Stimulated activated CD4-positive, alpha-beta T cell treated with anti-CD3 and anti-CD28 coated beads, TNF-alpha, amount 100 ng/mL, for 1 hour (primary cell): ENCODE results near the gene C5orf22.
"Not testable (repeated sequence)": the region's sequence is repeated elsewhere in the genome, so short reads cannot be mapped to it uniquely, and the experiment has no call there.

ENCODE experiments used
- DNase-seq, 3 donors: peaks; one replicate each; pipeline ENCODE4 v3.0.0-alpha.2; 2020; ENCODE audit warnings: low read depth in 3 of 3, low spot score in 1 of 3

C5orf22 gene

DNA sequence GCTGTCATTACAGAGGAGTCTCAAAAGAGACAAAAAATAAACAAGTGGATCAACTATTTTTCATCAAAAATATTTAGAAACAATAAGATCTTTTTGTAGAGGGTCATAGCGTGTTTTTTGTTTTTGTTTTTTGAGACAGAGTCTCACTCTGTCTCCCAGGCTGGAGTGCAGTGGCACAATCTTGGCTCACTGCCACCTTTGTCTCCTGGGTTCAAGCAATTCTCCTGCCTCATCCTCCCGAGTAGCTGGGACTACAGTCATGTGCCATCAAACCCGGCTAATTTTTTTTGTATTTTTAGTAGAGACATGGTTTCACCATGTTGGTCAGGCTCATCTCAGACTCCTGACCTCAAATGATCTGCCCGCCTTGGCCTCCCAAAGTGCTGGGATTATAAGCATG, 70.2 kb downstream of the C5orf22 start:
- not testable (repeated sequence) for DNase-seq

DNA sequence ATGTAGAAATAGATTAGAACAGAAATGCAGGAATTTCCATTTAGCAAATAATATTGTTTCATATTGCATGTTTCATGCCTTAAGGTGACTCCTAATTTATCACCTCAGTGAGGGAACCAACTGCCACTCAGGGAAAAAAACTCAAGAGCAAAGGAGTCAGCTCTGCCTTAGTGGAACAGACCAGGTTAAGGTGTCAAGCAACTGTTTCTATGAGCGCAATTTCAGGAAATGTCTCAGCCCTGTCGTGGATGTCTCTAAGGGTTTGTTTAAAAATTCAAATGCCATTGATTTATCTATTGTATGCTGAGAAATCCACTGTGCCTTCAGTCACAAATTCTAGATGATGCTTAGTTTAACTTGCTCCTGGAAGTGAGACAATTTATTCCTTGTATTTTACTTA, 72.1 kb downstream of the C5orf22 start:
- DNase-seq, result no peak

DNA sequence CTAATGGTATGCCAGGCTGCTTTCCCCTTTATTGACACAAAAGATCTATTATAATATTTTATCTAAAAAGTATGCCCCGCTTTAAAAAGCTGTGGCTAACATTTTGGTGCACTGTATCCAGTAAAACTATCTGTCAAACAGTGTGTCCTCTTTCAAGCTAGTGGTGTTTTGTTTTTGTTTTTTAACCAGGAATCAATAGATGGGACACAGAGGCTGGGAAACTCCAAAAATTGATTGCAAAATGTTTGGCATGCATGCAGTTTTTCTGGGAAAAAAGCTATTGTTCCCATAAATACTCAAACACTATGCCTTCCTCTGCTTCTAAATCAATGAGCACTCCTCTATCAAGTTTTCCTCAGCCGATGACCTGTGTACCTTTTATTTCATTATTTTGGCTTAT, 72.5 kb downstream of the C5orf22 start:
- no peak for DNase-seq
